Stimulated activated CD4-positive, alpha-beta T cell treated with anti-CD3 and anti-CD28 coated beads, Interleukin-1b, Interleukin-23, amount 100 ng/mL, for 4 hours (primary cell): ENCODE data around the gene CNKSR3.

Experiments
- DNase-seq, 2 donors: peaks; one replicate each; pipeline ENCODE4 v3.0.0-alpha.2; 2020; ENCODE audit warnings: low read depth in 2 of 2

Gene CNKSR3

DNA sequence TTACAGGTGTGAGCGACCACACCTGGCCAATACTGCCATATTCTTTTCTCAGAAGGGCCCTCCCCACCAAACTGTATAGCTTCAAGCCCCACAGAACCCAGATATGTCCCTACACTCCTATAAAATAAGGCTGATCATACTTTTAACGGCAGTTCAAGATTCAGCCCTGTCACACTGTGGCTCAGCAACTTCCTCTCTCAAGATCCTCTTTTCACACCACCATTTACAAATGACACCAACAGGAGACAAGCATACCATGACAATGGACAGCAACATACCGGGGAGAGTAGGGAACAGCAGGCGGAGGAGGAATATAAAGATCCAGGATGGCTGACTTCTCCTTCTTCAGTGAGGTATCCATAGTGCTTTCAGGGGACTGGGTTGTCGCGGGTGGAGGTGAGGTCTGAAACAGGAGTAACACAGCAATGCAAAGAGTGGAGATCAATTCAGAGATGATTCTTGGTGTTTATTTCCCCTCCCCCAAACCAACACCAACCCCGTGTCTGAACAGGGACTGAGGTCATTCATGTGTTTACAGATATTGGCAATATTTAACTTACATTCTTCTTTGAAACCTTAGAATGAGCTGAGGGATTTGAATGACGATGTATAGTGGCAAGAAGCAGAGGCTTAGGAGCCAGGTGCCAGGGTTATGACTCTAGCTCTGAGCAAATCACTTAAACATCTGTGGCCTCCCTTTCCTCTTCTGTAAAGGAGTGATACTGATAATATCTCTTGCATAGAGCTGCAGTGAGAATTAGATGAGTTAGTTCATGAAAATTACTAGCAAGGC, 96.3 kb downstream of the CNKSR3 start:
- no peak for DNase-seq

DNA sequence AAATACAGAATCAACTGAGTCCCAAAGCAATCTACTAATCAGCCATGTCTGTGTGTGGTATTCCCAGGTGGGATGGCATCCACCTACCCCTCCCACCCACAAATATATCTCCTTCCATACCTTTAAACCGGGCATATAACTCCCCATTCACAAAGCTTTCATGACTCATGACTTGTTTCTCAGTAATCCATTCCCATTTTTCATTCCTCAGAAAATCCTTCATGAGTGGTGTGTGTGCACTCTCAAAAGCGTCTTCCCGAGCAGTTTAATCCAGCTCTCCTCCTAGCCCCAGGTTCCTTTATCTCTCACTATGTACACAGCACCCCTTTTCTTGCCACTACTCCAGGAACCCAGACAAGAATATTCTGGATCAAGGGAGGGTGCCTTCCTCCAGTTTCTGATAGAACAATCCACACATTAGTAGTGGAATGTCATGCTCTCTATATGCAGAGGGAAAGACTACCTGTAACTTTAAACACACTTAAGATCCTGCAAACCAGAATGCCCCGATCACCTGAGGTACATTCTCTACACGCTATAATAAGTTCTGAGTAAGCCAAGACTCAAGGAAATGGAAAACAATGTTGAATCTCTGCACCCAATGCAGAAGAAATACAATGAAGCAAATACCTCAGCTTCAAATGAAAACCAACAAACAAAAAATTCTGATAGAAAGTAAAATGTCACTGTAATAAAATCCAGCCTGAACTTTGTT, 98.2 kb downstream of the CNKSR3 start:
- DNase-seq, result no peak

DNA sequence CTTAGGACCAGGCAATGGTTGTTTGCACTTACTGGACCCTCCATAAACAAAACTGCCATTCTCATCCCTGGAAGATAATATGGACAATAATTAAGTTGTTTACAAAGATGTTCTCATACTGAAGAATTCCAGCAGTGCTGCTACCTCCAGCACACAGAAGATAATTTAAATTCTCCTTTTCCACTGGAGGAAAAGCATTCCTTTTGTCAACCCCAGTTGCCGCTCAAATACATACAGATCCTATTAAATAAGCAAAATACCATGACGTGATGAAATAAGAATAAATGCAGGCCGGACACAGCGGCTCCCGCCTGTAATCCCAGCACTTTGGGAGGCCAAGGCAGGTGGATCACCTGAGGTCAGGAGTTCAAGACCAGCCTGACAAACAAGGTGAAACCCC, 99.4 kb downstream of the CNKSR3 start:
- DNase-seq, result no peak

DNA sequence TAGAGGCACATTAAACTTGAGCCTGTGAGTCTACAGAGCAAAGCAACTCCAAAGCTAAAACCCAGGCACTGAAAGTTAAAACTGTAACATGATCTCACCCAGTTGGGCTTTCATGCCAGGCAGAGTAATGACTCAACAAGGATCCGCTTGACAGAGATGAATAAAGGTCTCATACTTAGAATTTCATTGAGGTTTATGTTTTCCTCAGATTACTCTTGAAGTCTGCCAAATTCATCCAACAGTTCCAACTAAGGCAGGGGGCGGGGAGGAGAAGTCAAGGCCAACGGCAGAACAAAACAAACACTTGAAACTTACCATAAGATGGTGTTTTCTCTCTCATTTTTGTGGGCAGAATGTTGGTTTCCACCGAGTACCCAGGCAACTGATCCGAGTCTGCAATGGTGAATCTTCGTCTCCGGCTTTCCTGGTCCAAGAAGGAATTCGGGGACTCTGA, 99.8 kb downstream of the CNKSR3 start:
- DNase-seq, result no peak

DNA sequence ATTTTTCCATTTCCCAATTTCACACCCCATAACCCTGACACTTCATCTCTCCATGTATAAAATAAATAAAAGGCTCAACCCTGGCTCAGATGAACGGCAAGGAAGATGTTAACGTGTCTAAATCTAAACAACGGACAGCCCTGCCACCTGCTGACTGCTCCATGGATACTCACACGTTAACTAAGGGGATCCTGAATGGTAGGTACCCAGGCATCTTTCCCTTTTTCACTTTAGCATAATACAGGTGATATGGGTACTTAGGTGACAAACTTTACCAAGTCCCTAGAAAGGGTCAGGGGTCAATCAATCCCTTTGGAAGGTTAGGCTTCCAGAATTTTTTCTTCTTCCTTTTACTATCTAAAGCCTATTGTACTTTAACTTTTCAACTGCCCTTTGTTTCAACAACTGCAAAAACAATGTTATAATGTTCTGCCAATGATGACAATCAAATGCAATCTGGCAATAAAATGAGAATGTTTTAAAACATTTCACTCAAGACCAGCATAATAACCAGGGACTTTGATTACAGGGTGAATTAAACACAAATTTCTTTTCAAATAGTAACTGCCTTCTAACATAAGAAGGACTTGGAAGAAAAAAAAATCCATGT, 101.5 kb downstream of the CNKSR3 start:
- DNase-seq, result no peak

DNA sequence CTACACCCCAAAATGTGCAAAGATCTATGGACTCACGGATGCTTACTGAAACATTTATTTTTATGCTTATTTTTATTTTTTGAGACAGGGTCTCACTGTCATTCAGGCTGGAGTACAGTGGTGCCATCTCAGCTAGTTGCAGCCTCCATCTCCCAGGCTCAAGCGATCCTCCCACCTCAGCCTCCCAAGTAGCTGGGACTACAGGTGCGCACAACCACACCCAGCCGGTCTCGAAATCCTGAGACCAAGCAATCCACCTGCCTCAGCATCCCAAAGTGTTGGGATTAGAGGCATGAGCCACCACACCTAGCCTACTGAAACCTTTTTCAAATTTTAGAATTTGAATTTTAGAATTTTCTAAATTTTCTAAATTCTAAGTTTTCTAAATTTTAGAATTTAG, 103.0 kb downstream of the CNKSR3 start:
- DNase-seq, result no peak

DNA sequence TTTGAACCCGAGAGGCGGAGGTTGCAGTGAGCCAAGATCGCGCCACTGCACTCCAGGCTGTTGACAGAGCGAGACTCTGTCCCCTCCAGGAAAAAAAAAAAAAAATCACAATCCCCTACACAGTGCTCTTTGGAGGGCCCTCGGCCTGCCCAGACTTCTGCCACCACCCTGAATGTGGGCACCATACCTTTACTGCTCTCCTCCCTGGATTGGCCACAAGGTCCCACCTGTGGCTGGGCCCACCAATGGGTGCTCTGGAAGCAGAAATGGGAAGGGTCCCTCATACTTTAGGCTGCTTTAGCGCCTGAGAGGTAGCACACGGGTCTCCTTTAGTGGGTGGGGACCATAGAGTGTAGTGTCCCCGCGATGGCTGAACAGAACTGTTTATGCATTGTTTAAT, 103.6 kb downstream of the CNKSR3 start:
- DNase-seq, result no peak

DNA sequence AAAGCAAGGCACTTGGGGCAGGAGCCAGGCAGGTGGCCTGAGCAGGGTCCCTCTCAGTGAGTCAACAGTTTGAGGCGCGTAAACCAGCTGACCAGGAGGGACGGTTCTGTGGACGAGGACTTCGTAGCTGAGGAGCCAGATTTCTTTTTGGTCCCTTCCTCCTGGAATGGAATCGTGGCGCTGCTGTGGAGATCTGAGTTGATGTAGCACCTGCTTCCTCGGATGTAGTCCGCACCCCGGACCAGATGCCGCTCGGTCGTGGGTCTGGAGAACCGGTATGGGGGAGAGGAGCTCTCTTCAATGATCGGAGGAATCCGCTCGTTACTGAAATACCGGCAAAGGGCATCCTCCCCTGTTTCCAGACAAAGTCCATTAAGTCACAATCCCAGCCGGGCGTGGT, 104.2 kb downstream of the CNKSR3 start:
- DNase-seq, result no peak

DNA sequence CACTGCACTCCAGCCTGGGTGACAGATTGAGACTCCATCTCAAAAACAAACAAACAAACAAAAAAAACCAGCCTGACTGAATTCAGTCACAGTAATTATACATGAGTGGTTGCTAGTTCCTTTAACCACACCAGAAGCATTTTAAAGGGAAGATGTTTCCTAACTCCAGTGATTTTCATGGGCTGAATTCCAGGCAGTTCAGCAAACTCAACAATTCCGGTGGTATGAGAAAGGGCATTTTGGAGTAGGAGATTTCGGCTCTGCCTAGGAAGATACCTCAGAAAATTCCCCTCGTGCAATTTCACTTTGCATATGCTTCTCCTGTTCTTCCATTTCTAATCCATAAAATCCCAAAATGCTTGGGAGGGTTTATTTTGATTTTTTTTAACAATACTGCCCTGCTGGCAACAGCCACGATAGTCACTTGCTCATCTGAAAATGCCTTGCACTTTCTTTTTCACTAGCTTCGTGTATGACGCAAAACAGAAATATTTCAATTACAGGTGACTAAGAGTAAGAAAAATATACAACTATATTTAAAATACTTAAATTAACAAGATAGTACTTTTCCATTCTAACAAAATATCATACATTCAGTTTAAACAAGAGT, 105.6 kb downstream of the CNKSR3 start:
- DNase-seq, result no peak

DNA sequence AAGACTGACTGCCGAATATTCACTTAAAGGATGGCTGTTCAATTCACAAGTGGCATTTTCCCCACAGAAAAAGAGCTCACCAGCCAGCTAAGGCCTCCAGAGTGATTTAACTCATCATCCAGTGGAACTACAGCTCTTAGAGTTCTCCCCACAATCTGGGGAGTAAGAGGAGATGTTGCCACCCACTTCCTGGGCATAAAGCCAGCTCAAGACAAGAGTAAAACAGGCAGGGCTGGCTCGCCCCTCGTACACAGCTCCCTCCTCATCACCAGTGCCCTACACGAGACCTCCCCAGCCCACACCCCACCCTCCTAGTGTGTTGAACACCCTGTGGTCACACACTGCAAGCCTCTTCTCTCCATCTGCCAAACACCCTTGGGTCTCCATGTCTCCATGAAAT, 106.7 kb downstream of the CNKSR3 start:
- DNase-seq, result no peak

DNA sequence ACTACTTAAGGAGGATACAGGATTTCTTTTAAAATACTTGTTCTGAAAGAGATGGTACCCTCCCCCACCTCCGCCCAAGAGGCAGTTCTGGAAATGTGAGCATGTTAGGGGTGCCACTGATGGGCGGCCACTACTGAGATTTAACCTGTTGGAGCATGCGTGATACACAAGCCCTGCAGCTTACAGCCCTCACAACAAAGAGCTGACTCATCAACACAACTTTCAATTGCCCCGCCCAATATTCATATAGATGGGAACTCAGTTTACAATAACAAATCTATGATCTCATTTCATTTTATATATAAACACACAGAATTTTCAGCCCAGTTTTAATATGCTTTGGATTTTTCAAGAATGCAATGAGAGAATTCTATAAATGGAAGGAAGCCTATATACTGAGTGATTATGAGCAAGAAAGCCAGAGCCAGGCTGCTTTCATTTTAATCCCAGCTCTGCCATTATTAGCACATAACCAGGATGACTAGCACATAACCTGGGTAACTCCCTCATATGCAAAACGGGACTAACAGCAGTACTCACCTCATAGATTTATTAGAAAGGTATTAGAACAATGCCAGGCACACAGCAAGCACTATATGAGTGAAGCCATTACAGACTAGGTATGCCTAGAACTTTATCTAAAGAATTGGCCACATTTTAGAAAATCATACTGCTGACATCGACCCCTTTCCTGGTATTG, 108.3 kb downstream of the CNKSR3 start:
- DNase-seq, result no peak

DNA sequence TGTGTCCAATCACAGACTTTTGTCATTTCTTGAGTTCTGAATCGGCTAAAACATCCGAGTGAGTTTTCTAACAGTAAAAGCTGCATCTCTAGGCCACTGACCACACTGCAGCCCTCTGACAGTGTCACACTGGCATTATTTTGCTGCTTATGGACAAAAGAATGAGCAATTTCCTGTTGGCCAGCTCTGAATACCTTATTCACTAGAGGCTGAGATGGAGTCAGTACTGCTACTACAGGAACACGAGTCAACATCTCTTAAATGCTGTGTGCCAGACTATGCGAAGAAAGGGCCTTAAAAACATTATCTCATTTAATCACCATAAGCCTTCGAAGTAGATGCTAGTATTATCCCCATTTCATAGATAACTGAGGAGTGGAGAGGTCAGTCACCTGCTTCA, 111.4 kb downstream of the CNKSR3 start:
- DNase-seq, result no peak

DNA sequence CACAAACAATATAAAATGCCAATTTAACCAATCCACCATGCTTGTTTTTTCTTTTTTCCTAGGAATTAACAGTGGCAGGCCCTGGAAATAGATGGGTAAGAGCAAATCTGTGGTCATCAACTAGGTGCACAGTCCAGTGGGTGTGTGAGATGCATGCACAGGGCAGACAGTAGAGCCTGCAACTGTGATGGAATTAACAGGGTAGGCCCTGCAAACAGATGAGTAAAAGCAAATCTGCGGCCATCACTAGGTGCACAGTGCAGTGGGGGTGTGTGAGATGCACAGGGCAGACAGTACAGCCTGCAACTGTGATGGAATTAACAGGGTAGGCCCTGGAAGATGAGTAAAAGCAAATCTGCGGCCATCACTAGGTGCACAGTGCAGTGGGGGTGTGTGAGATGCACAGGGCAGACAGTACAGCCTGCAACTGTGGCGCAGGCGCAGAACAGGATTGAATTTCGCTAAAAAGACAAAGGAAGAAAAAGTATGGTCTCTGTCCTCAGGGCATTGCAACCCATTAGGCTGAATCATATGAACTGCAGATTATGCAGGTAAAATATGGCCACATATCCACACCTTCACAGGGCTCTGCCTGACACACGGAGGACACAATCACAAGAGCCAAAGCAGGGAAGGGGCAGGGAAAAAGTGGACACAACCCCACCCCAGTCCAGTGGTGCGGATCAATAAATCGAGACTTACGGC, 112.8 kb downstream of the CNKSR3 start:
- DNase-seq, result no peak

DNA sequence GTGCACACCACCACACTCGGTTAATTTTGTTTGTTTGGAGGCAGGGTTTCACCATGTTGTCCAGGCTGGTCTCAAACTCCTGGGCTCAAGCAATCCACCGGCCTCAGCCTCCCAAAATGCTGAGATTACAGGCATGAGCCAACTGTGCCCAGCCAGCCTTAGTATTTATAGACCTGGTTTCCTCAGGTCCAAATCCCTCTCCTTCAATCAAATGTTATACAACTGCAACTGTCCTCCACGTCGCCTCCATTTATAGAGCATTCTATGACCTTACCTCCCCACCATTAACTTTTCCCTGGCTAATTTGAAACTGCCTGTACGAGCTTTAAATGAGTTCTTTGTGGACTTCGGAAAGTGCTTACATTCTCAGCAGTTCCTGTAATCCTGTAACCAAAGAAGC, 114.6 kb downstream of the CNKSR3 start:
- no peak for DNase-seq

DNA sequence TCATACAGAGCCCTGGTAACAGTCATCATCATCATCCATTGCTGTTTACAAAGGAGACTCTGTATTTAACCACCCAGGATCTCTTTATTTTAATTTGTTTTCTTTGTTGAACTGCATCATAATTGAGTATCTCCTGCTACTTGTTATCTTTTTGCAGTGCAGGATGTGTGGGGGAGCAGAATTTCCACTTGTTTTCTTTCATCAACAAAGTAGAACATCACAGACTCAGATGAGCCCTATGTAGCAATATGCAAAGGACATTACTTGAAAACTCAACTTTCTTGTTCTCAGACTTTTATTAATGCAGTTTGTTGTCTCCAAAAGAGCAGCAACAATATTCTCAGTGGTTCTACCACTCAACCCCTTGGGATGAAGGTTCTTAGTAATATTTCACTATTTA, 115.2 kb downstream of the CNKSR3 start:
- DNase-seq, result no peak

DNA sequence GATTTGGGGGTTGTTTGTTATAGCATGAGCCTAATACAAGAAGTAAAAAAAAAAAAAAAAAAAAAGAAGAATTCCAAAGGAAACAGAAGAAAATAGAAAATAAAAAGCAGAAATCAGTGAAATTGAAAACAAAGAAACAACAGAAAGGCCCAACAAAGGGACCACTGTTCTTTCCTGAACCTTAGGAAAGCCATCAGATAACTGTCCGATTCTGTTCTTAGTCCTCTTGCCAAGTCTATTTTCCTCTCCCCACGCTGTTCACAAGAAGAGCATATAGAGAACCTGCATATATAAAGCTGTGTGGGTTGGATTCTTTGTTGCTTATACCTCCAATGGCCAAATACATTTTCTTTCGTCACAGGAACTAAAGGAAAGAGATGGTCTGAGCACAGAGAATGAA, 115.9 kb downstream of the CNKSR3 start:
- DNase-seq, result no peak

DNA sequence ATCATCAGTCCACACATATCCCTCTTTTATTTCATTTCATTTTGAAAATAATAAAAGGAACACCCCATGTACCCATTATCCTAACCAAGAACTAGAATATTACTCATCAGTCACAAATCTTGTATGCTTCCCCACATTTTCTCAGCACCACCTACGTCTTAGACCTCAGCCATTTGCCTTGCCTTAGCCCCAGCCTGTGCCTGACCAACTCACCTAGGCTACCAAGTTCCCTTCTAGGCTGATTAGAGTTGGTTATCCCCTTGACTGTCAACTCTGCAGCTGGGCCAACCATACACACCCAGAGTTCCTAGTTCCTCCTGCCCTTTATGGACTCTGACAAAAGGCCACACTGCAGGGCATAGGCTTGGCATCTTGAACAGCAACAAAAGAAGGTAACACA, 120.5 kb downstream of the CNKSR3 start:
- no peak for DNase-seq

DNA sequence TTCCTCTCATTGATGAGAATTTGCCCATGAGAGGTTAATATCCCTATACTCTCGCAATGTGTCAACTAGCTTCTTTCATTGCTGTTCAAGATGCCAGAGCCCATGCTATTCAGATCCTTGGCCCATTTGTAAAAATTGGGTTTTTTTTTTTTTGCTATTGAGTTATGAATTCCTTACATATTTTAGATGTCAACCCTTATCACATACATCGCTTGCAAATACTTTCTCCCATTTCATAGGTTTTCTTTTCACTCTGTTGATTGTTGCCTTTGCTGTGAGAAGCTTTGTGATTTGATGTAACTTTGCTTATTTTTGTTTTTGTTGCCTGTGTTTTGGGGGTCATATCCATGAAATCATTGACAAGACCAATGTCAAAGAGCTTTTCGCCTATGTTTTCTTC, 121.7 kb downstream of the CNKSR3 start:
- no peak for DNase-seq

DNA sequence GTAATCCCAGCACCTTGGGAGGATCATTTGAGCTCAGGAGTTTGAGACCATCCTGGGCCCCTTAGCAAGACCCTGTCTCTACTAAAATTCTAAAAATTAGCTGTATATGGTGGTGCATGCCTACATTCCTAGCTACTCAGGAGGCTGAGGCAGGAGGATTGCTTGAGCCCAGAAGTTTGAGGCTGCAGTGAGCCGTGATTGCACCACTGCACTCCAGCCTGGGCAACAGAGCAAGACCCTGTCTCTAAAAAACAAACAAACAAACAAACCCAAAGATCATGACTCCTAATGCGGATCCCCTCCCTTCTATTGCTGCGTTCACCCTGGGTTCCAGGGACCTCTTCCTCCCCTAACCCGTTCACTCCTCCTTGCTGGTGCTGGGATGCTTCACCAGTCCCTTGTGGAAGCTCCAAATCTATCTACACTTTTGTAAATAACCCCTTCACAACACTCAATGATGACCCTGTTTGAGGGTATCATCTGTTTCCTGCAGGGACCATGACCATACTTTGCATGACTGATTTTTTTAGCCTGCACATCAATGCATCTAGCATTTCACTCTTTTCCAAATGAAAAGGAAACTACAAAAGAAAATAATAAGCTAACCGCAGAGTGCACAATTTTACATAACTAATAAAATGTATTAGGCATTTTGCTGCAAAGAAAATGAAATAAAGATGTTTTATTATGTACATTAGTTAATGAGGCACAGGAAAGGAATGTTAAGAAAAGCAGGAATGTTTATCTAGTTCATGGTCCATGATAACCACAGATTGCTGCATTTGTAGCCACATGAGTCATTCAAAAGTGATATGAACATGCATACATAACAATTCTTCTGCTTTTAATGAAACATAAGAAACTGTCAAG, 123.4 kb downstream of the CNKSR3 start:
- DNase-seq, result no peak

DNA sequence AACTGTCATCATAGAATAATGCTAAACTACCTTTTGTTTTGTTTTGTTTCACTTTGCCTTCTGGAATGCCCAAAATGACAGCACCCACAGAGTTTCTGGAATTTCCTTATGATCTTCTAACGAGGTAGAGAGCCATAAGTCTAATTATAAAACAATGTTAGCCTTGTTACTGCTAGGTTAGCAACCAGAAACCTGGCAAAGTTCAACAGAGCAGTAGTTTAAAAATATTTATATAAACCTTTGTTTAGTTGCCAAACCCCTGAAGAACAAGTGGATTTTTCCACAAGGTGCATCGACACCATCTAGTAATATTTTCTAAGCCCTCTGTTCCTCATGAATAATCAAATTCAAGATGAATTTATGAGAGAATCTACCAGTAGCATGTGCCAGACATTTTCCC, 126.3 kb downstream of the CNKSR3 start:
- no peak for DNase-seq
